SHP77 (cell line): ENCODE measurements around the gene CLEC4G.
"Not testable (repeated sequence)": the region's sequence is repeated elsewhere in the genome, so short reads cannot be mapped to it uniquely, and the experiment has no call there.

Experiments
- DNase-seq, 2 experiments: peaks; one replicate each; lab custom pipeline; 2025; lab: John Stamatoyannopoulos, UW

Gene CLEC4G

DNA sequence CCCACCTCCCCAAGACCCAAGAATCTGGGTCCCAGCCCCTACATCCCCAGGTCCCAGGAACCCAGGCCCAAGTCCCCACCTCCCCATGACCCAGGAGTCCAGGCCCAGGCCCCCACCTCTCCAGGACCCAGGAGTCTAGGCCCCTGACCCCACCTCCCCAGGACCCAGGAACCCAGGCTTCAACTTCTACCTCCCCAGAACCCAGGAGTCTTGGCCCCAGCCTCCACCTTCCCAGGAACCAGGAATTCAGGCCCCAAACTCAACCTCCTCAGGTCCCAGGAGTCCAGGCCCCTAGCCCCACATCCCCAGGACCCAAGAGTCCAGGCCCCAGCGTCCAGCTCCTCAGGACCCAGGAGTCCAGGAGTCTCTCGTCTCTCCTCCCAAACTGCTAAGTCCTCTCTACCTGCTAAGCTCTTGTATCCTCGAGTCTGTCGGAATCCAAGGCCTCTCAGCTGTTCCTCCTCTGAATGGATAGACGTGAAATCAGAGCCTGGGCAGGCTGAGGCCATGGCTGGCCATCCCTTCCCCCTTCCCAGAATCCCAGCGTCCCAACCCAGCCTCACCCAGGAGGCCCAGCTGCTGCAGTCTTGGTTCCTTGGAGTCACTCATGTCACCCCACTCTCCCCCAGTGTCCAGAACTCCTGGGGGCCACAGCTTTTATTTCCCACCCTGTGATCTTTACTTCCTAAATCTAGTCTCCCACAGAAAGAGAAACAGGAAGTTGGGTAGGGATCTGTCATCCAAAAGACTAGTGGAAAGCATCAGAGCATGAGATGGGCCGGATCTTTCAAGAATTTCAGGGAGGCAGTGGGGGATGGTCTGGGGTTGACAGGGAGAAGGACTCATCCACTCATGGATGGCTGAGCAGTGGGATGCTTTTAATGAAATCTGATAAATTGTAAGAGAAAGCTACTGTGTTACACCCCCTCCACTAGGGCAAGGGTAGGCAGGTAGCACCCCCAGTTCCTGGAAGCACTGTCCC is 15.3 kb upstream of the CLEC4G start, which contains the start of gene CD209:
CD209 (minus strand) TSS at position 632 of the 982 bp plus-strand sequence; CDS start at position 609, 23 bp downstream.
- DNase-seq = no peak

GRCh38 chr19:7746306-7746705 is 14.4 kb upstream of the CLEC4G start:
- not testable (repeated sequence) for DNase-seq

GRCh38 chr19:7744871-7745650 is 13.2 kb upstream of the CLEC4G start:
- DNase-seq = no peak

- DNase-seq = no peak
Measured at GRCh38 chr19:7744199-7744786, 12.4 kb upstream of the CLEC4G start.

- DNase-seq = no peak
Measured at GRCh38 chr19:7743425-7743841, 11.5 kb upstream of the CLEC4G start.

DNA sequence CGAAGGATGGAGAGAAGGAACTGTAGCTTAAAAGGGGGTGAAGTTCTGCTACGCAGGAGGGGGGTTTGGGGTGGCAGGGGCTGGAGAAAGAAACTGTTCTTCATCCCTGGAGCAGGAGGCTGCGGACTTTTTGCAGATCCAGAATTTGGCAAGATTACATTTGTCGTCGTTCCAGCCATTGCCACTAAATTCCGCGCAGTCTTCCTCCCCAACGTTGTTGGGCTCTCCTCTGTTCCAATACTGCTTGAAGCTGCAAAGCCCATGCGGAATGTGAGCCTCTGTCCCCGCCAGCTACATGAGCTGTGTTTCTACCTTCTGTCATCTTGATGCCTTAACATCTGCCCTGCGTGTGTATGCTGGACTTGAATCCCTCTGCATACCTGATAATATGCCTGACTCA is 11.1 kb upstream of the CLEC4G start:
- no peak for DNase-seq

- no peak for DNase-seq
Measured at GRCh38 chr19:7742575-7742974, 10.7 kb upstream of the CLEC4G start.

GRCh38 chr19:7740682-7741054 is 8.8 kb upstream of the CLEC4G start:
- no peak for DNase-seq

DNA sequence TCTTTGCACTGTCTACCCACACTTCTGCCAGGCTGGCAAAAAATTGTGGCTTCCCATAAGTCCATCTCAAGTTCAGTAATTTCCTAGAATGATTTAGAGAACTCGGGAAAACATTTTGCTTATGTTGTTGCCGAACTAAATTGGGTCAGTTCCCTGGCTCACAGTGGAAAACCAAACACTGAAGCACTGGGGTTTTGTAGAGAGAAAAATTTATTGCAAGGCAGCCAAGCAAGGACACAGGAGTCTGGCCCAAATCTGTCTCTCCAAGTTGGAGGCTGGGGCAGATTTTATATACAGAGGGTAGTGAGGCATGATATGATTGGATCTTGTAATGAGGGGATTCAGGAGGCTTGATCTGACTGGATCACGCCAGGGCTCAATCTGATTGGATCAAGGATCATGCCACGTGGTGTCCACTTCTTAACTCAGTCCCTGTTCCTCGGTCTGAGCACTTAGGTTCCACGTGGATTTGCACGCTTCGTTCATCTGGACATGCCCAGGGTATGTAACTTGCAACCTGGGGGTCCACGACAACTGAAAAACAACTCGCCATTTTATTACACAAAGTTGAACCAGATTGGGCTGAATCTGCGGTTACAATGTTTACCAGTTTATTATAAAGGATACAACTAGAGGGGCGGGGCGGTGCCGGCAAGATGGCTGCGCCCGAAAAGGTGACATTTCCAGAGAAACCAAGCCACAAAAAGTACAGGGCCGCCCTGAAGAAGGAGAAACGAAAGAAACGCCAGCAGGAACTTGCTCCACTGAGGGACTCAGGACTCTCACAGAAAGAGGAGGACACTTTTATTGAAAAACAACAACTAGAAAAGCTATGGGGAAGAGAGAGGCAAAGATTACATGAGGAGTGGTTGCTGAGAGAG is 8.1 kb upstream of the CLEC4G start:
- no peak for DNase-seq

DNA sequence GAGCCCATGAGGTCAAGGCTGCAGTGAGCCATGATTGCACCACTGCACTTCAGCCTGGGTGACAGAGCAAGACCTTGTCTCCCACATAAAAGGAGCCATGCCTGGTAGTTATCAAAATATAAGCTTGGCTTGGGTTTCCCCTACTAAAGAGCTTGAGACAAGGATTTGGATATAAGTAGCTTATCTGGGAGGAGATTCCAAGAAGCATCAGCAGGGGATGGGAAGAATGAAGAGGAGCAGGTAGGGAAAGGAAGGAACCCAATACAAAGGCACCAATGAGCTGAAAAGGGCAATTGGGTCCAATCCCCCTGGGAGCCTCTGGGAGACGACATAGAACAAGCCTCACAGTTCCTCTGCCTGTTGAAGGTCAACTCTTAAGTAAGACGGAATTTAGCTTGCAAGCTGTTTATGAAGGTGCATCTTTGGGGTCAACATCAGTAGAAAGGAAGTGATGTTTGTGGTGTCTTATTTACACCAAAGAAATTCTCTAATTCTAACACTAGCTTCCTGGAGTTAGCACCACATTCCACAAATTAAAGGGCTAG is 7.4 kb upstream of the CLEC4G start:
- DNase-seq = no peak

GRCh38 chr19:7738023-7738422 is 6.1 kb upstream of the CLEC4G start:
- DNase-seq = no peak

DNA sequence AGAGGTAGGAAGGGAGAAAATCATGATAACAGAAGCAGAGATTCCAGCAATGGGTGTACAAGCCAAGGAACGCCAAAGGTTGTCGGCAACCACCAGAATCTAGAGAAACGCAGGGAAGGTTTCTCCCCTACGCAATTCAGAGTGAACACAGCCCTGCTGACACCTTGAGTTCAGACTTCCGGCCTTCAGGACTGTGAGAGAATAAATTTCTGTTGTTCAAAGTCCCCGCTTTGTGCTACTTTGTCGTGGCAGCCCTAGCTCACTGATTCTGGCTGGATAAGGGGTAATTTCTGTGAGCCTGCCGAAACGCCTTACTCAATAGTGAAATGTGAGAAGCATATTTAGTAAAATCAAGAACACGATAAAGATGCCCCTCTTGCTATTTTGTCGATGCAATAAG is 5.3 kb upstream of the CLEC4G start:
- no peak for DNase-seq

GRCh38 chr19:7736148-7736547 is 4.2 kb upstream of the CLEC4G start:
- no peak for DNase-seq

- DNase-seq = no peak
Measured at GRCh38 chr19:7734220-7735203, 2.6 kb upstream of the CLEC4G start.

DNA sequence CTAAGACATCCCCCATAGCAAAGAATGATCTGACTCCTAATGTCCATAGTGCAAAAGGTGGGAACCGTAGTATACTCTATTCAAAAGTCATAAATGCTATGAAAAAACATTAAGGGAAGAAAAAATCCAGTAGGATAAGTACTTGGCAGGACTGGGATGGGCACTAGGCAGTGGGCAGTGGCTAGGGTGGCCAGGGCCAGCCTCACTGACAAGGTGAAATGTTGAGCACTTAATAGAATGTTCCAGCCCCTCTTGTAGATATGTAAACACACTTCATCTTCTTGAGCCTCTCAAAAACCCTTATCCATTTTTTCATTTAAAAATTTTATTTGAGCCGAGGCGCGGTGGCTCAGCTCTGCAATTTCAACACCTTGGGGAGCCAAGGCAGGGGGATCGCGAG is 1.5 kb upstream of the CLEC4G start:
- no peak for DNase-seq

GRCh38 chr19:7731615-7732014 is 295 bp downstream of the CLEC4G start:
- DNase-seq = no peak

DNA sequence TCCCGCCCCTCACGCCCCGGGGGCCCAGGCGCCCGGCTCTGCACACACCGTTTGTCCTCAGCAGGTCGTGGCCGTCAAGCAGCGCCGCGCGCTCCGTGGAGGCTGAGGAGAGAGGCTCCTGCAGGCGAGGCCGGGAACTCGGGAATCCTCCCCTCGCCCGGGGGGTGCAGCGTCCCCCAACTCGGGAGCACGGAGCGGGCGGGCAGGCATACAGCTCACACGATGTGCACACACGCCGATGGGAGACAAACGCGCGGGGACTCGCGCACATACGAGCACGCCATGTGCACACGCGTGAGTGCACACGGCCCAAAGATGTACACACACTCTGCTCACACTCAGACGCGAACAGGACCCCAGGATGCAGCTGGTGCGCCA is 703 bp downstream of the CLEC4G start:
- no peak for DNase-seq

GRCh38 chr19:7730286-7731217 is 1.4 kb downstream of the CLEC4G start:
- no peak for DNase-seq

- DNase-seq = no peak
Measured at GRCh38 chr19:7729831-7730285, 2.1 kb downstream of the CLEC4G start.
